H1 (cell line): Measurements from ENCODE around the gene BRSK2. TPM values are rescaled to one million over a fixed set of nuclear protein-coding genes. Genes with fewer than 3 reads are reported as not detected.

Source experiments
- CTCF ChIA-PET: fragments of 300-600 bp; sonication (Branson Sonifier 250); formaldehyde crosslinking; loops from one replicate; lab custom pipeline; 2021; ENCODE audit not compliant: partially characterized antibody; lab: Charles Lee
- POLR2A ChIA-PET: fragments of 300-600 bp; sonication (Branson Sonifier 250); formaldehyde crosslinking; loops from one replicate; lab custom pipeline; 2021; ENCODE audit warnings: inconsistent platforms; ENCODE audit not compliant: partially characterized antibody; lab: Charles Lee
- DNase-seq, 2 experiments: peaks; one replicate each; pipeline versions ENCODE4 v3.0.0 to v3.0.0-alpha.2; 2010 to 2022; ENCODE audit warnings: low spot score in 2 of 2, low read depth in 1 of 2, mixed read lengths in 1 of 2
- FAIRE-seq: peaks from 2 replicates; lab custom pipeline; 2011; peaks lifted over from hg19 to GRCh38; lab: Jason Lieb, UNC
- H2AFZ ChIP-seq: 2 replicates; pipeline ENCODE4 v1.8.1; 2012; ENCODE audit warnings: low read length, inconsistent platforms
- H2AK5ac ChIP-seq: 2 replicates; pipeline ENCODE4 v1.6.1; 2013; ENCODE audit warnings: low read depth, low read length
- H2BK120ac ChIP-seq: replicated peaks from 2 replicates; pipeline ENCODE3; 2013; ENCODE audit warnings: low read depth, low read length, inconsistent platforms
- H2BK12ac ChIP-seq: 2 replicates; pipeline ENCODE4 v1.6.1; 2013; ENCODE audit warnings: low read depth, low read length
- H2BK15ac ChIP-seq: 2 replicates; pipeline ENCODE4 v1.6.1; 2013; ENCODE audit warnings: low read length
- H2BK20ac ChIP-seq: 2 replicates; pipeline ENCODE4 v1.6.1; 2013; ENCODE audit warnings: low read length
- H2BK5ac ChIP-seq: 2 replicates; pipeline ENCODE4 v1.6.1; 2013; ENCODE audit warnings: low read depth, low read length
- H3K14ac ChIP-seq: 2 replicates; pipeline ENCODE4 v1.6.1; 2013; ENCODE audit warnings: inconsistent platforms; ENCODE audit not compliant: insufficient read length
- H3K18ac ChIP-seq: 2 replicates; pipeline ENCODE4 v1.6.1; 2013; ENCODE audit warnings: low read length; ENCODE audit errors: extremely low read depth
- H3K23ac ChIP-seq: 2 replicates; pipeline ENCODE4 v1.6.1; 2013; ENCODE audit warnings: inconsistent platforms; ENCODE audit not compliant: insufficient read length
- H3K23me2 ChIP-seq: 2 replicates; pipeline ENCODE4 v1.6.1; 2013; ENCODE audit warnings: low read depth, low read length
- H3K27ac ChIP-seq: 2 replicates; pipeline ENCODE4 v1.6.1; 2011; ENCODE audit warnings: low read depth, low read length, inconsistent platforms
- H3K27me3 ChIP-seq, 4 experiments: replicated peaks in 1 of 4; 1 replicate in 1 of 4; 2 replicates in 3 of 4; pipeline versions ENCODE4 v1.6.1 to v1.8.1; 2011 to 2013; ENCODE audit warnings: low read length in 3 of 4, mild to moderate bottlenecking in 3 of 4, inconsistent platforms in 2 of 4, mixed read lengths in 2 of 4, moderate library complexity in 1 of 4; ENCODE audit not compliant: control insufficient read depth in 3 of 4, insufficient read depth in 3 of 4; ENCODE audit errors: extremely low read depth in 1 of 4
- H3K36me3 ChIP-seq, 4 experiments: 2 replicates each; pipeline versions ENCODE4 v1.6.1 to v1.8.1; 2011 to 2013; ENCODE audit warnings: mild to moderate bottlenecking in 4 of 4, low read length in 3 of 4, moderate library complexity in 2 of 4, control low read depth in 1 of 4, inconsistent platforms in 1 of 4; ENCODE audit not compliant: insufficient read depth in 4 of 4, control insufficient read depth in 2 of 4
- H3K4ac ChIP-seq: replicated peaks from 2 replicates; pipeline ENCODE3; 2013; ENCODE audit warnings: low read length, low read depth, mixed read lengths, inconsistent platforms; ENCODE audit not compliant: insufficient read length
- H3K4me1 ChIP-seq, 4 experiments: replicated peaks in 1 of 4; 1 replicate in 1 of 4; 2 replicates in 3 of 4; pipeline versions ENCODE4 v1.6.1 to v1.8.1; 2011 to 2013; ENCODE audit warnings: low read length in 3 of 4, inconsistent platforms in 2 of 4, mixed read lengths in 1 of 4; ENCODE audit not compliant: insufficient read depth in 4 of 4, control insufficient read depth in 3 of 4
- H3K4me2 ChIP-seq, 2 experiments: 2 replicates each; pipeline versions ENCODE4 v1.6.1 to v1.8.1; 2011 to 2013; ENCODE audit warnings: low read depth in 2 of 2, low read length in 2 of 2, control low read depth in 1 of 2, inconsistent platforms in 1 of 2, mild to moderate bottlenecking in 1 of 2; ENCODE audit not compliant: insufficient read depth in 1 of 2
- H3K4me3 ChIP-seq, 4 experiments: fragments of 200-600, 300-600 bp in 1 of 4; sonication (generic), shearing (Covaris generic), sonication (Bioruptor Twin) in 1 of 4; 2 replicates each; pipeline versions ENCODE4 v1.5.1 to v1.8.1; 2011 to 2016; ENCODE audit warnings: low read length in 4 of 4, low read depth in 3 of 4, control low read depth in 2 of 4, inconsistent platforms in 2 of 4, mild to moderate bottlenecking in 2 of 4, mixed read lengths in 1 of 4, moderate library complexity in 1 of 4; ENCODE audit not compliant: insufficient read depth in 2 of 4; ENCODE audit errors: extremely low read depth in 1 of 4
- H3K56ac ChIP-seq: replicated peaks from 2 replicates; pipeline ENCODE3; 2013; ENCODE audit warnings: low read depth, mild to moderate bottlenecking, mixed read lengths, low read length, inconsistent platforms; ENCODE audit not compliant: insufficient read length
- H3K79me1 ChIP-seq: 2 replicates; pipeline ENCODE4 v1.6.1; 2013; ENCODE audit warnings: low read depth, low read length, control low read depth
- H3K79me2 ChIP-seq, 2 experiments: 2 replicates each; pipeline versions ENCODE4 v1.6.1 to v1.8.1; 2012 to 2013; ENCODE audit warnings: low read length in 2 of 2, mild to moderate bottlenecking in 2 of 2, inconsistent platforms in 1 of 2; ENCODE audit not compliant: insufficient read depth in 2 of 2, control insufficient read depth in 1 of 2
- H3K9ac ChIP-seq, 4 experiments: replicated peaks in 1 of 4; 1 replicate in 1 of 4; 2 replicates in 3 of 4; pipeline versions ENCODE4 v1.6.1 to v1.8.1; 2011 to 2013; ENCODE audit warnings: low read depth in 3 of 4, low read length in 3 of 4, control low read depth in 2 of 4, mild to moderate bottlenecking in 2 of 4, moderate library complexity in 2 of 4, inconsistent platforms in 1 of 4; ENCODE audit errors: extremely low read depth in 1 of 4
- H3K9me3 ChIP-seq, 2 experiments: 2 replicates each; pipeline versions ENCODE4 v1.6.1 to v1.8.1; 2012 to 2013; ENCODE audit warnings: mild to moderate bottlenecking in 2 of 2, moderate library complexity in 2 of 2, control low read depth in 1 of 2, inconsistent platforms in 1 of 2, low read depth in 1 of 2, low read length in 1 of 2, mixed read lengths in 1 of 2; ENCODE audit not compliant: insufficient read depth in 2 of 2
- H4K20me1 ChIP-seq, 2 experiments: replicated peaks in 1 of 2; 2 replicates each; pipeline versions ENCODE3 to v1.8.1; 2011 to 2013; ENCODE audit warnings: inconsistent platforms in 2 of 2, low read length in 2 of 2, mild to moderate bottlenecking in 1 of 2; ENCODE audit not compliant: insufficient read depth in 2 of 2, control insufficient read depth in 1 of 2
- H4K5ac ChIP-seq: 2 replicates; pipeline ENCODE4 v1.6.1; 2013; ENCODE audit warnings: low read length, low read depth, mixed read lengths, inconsistent platforms; ENCODE audit not compliant: insufficient read length
- H4K8ac ChIP-seq: 2 replicates; pipeline ENCODE4 v1.8.0; 2013; ENCODE audit warnings: mild to moderate bottlenecking, moderate library complexity, low read length, inconsistent platforms; ENCODE audit not compliant: insufficient read depth; ENCODE audit errors: extremely low read depth
- H4K91ac ChIP-seq: replicated peaks from 2 replicates; pipeline ENCODE3; 2013; ENCODE audit warnings: low read length, mixed read lengths, inconsistent platforms; ENCODE audit not compliant: insufficient read length
- ASH2L ChIP-seq: fragments of 200-600, 300-600 bp; sonication (generic); IDR thresholded peaks from one replicate; pipeline ENCODE4 v1.7.1; 2017; ENCODE audit warnings: low read length
- ATF2 ChIP-seq: IDR thresholded peaks from 2 replicates; pipeline ENCODE4 v1.6.1; 2012; ENCODE audit warnings: low read length, inconsistent platforms
- CBX8 ChIP-seq: fragments of 300-800, 300-1000 bp; sonication (generic); IDR thresholded peaks from 2 replicates; pipeline ENCODE4 v1.7.1; 2016; ENCODE audit warnings: low read depth, low read length, borderline replicate concordance
- CHD1 ChIP-seq: IDR thresholded peaks from 2 replicates; pipeline ENCODE4 v1.6.1; 2012; ENCODE audit warnings: low read depth, low read length, improper control_type of control experiment
- CHD2 ChIP-seq: IDR thresholded peaks from 2 replicates; pipeline ENCODE4 v1.6.1; 2012; ENCODE audit warnings: low read length, improper control_type of control experiment
- HDAC6 ChIP-seq: IDR thresholded peaks from one replicate; pipeline ENCODE4 v1.7.1; 2012; ENCODE audit warnings: low read depth, mild to moderate bottlenecking, inconsistent platforms, low read length, moderate library complexity
- KDM4A ChIP-seq: IDR thresholded peaks from one replicate; pipeline ENCODE4 v1.7.1; 2012; ENCODE audit warnings: low read depth, mild to moderate bottlenecking, moderate library complexity, low read length, inconsistent platforms; ENCODE audit not compliant: severe bottlenecking
- MAX ChIP-seq: IDR thresholded peaks from 2 replicates; pipeline ENCODE4 v1.6.1; 2012; ENCODE audit warnings: inconsistent platforms
- POLR2AphosphoS5 ChIP-seq: IDR thresholded peaks from 2 replicates; pipeline ENCODE4 v1.6.1; 2011; ENCODE audit warnings: low read depth, low read length
- RNF2 ChIP-seq: fragments of 200-900, 300-1000 bp; sonication (generic); IDR thresholded peaks from 2 replicates; pipeline ENCODE4 v1.7.1; 2016; ENCODE audit warnings: borderline replicate concordance, low read depth, mild to moderate bottlenecking, antibody characterized with exemption, low read length; ENCODE audit not compliant: poor library complexity, severe bottlenecking; ENCODE audit errors: missing control alignments
- SUZ12 ChIP-seq: fragments of 200-600 bp; sonication (generic); IDR thresholded peaks from 2 replicates; pipeline ENCODE4 v1.6.1; 2012; ENCODE audit warnings: mild to moderate bottlenecking, inconsistent platforms, low read length, moderate library complexity, mixed read lengths
- TEAD4 ChIP-seq: IDR thresholded peaks from 2 replicates; pipeline ENCODE4 v1.6.1; 2012; ENCODE audit warnings: low read depth, low read length, inconsistent platforms, mixed read lengths
- WGBS, 2 experiments: shearing (Covaris generic) in 1 of 2; methylation state at CpG; one replicate each; pipeline versions ENCODE4 v1.1.6 to v1.1.7; 2013 to 2015; ENCODE audit warnings: low lambda C conversion rate in 2 of 2, mixed read lengths in 2 of 2, inconsistent platforms in 1 of 2, low coverage in 1 of 2, missing lambda C conversion rate in 1 of 2; ENCODE audit not compliant: insufficient replicate concordance in 2 of 2, insufficient coverage in 1 of 2, insufficient read length in 1 of 2; ENCODE audit errors: extremely low coverage in 1 of 2, missing lambda C conversion rate in 1 of 2; 5-methylcytosine and 5-hydroxymethylcytosine counted together
- polyA plus RNA-seq, 7 experiments: library from polyadenylated mRNA; depleted of rRNA in 3 of 7; stranded (reverse) in 5 of 7; unstranded in 2 of 7; fragments of >200 nt in 5 of 7; fragments of 200-250 nt in 2 of 7; gene quantifications; 1 replicate in 5 of 7; 2 replicates in 1 of 7; 4 replicates in 1 of 7; pipeline versions ENCODE4 v1.2.1 to v1.2.3, GENCODE V29; 2011 to 2013; ENCODE audit warnings: missing spikeins in 2 of 7, mixed read lengths in 2 of 7
- total RNA-seq: library from RNA; stranded (reverse); fragmentation: NEBNext Ultra II Directional; extraction: Animal tissue kit (Norgen Biotek cat#: 25700); gene quantifications from 2 replicates; pipeline ENCODE4 v1.2.1, GENCODE V29; 2021

Gene BRSK2
- total and polyA plus RNA-seq, 2 of the 8 experiments (the other 6 are each of a cell fraction or from before 2014, with no cell fraction given), result 17.3 to 27.1 TPM

- H3K36me3 ChIP-seq, result peaks cover 0 to 5% (median 0%) of the 10 kb centered on the region in 4 experiments; a peak in 1 of 8 replicates
- POLR2A ChIA-PET, result no interaction called here
- CTCF ChIA-PET, result interaction anchor here (0.7 to 5.2 kb wide), 4 partner anchors 10 to 164 kb away, joined by 3 to 34 read pairs (median 5); no protein-coding TSS in a partner anchor
- TF ChIP-seq ATF2 (no peak), ASH2L (no peak), CHD1 (no peak), KDM4A (no peak), HDAC6 (no peak), SUZ12 (no peak), CBX8 (no peak), CHD2 (no peak), POLR2AphosphoS5 (no peak), MAX (no peak), TEAD4 (no peak), RNF2 (no peak)
Measured at GRCh38 chr11:1468002-1468401, 78.3 kb downstream of the BRSK2 start.

More at GRCh38 chr11:1468002-1468401, 78.3 kb downstream of the BRSK2 start:
- Histone ChIP-seq H3K14ac (no peak overlapping the region), H3K23ac (no peak overlapping the region), H4K20me1 (peaks cover 0 to 3% of the 10 kb centered on the region in 2 experiments), H3K27ac (no peak overlapping the region), H4K91ac (no peak overlapping the region), H2BK20ac (no peak overlapping the region), H2AFZ (no peak overlapping the region), H2BK15ac (no peak overlapping the region), H3K4ac (no peak overlapping the region), H2BK120ac (no peak overlapping the region), H3K56ac (no peak overlapping the region), H3K27me3 (no peaks in the 10 kb centered on the region), H2BK5ac (no peak overlapping the region), H4K5ac (no peak overlapping the region), H3K4me1 (no peaks in the 10 kb centered on the region; a peak in 1 of 7 replicates), H3K79me1 (no peaks in the 10 kb centered on the region), H2AK5ac (no peak overlapping the region), H3K9ac (no peak overlapping the region), H3K4me2 (no peak overlapping the region), H3K79me2 (no peaks in the 10 kb centered on the region), H3K18ac (no peak overlapping the region), H3K23me2 (no peaks in the 10 kb centered on the region; the same call in 1 of the 2 replicates), H4K8ac (no peak overlapping the region), H3K9me3 (peaks cover 0 to 4% of the 10 kb centered on the region in 2 experiments; a peak in 1 of 4 replicates), H2BK12ac (no peak overlapping the region), H3K4me3 (no peak overlapping the region)
- WGBS, 2 experiments, result 91% methylated on average over 16 of the region's 18 CpGs; no CpG with 5 or more reads in 1 of the 2 experiments
- FAIRE-seq (no peak), DNase-seq (no peak)
